Thyroid gland (tissue), 4 donors: ENCODE results near the gene PTPRN2. TPM values are rescaled to one million over a fixed set of nuclear protein-coding genes. Genes with fewer than 3 reads are reported as not detected.

Experiments
- DNase-seq, 2 donors: peaks; one replicate each; pipeline ENCODE4 v3.0.0-alpha.2; 2019
- H3K27ac ChIP-seq, 3 donors: fragments of 200-600 bp; sonication (generic); 1 replicate in 2 of 3; 2 replicates in 1 of 3; pipeline ENCODE4 v1.5.1; 2016 to 2019; ENCODE audit warnings: mild to moderate bottlenecking in 1 of 3, moderate library complexity in 1 of 3
- H3K27me3 ChIP-seq: fragments of 200-600 bp; sonication (generic); one replicate; pipeline ENCODE4 v1.5.1; 2019
- H3K36me3 ChIP-seq, 2 donors: fragments of 200-600 bp; sonication (generic); one replicate each; pipeline ENCODE4 v1.5.1; 2016 to 2019
- H3K4me1 ChIP-seq, 2 donors: fragments of 200-600 bp; sonication (generic); one replicate each; pipeline ENCODE4 v1.5.1; 2017 to 2019
- H3K4me3 ChIP-seq, 3 donors: fragments of 200-600 bp; sonication (generic); replicated peaks in 1 of 3; 1 replicate in 2 of 3; 2 replicates in 1 of 3; pipeline ENCODE4 v1.5.1; 2016; ENCODE audit warnings: mild to moderate bottlenecking in 1 of 3
- H3K9me3 ChIP-seq: fragments of 200-600 bp; sonication (generic); one replicate; pipeline ENCODE4 v1.5.1; 2017
- POLR2A ChIP-seq, 2 donors: fragments of 450-650 bp; IDR thresholded peaks; one replicate each; pipeline ENCODE4 v1.6.1; 2017; ENCODE audit warnings: antibody characterized with exemption in 2 of 2, mild to moderate bottlenecking in 2 of 2, moderate library complexity in 1 of 2
- WGBS, 2 donors: methylation state at CpG; one replicate each; pipeline ENCODE4 v1.1.5; 2017; 5-methylcytosine and 5-hydroxymethylcytosine counted together
- intact Hi-C: fragments of 100-400 bp; cut with DNase I; formaldehyde crosslinking; loops from one replicate; pipeline ENCODE4 v1.15.1; 2023
- total RNA-seq, 4 donors: library from RNA; depleted of rRNA; stranded (reverse); fragments of >200 nt; gene quantifications; one replicate each; pipeline ENCODE4 v1.2.3, GENCODE V29; 2016
- TF ChIP-seq, protein P1 (sequence below), 6 experiments: fragments of 200-600 bp in 3 of 6; fragments of 450-650 bp in 3 of 6; sonication (generic) in 3 of 6; IDR thresholded peaks; one replicate each; pipeline ENCODE4 v1.5.1; 2016 to 2019; ENCODE audit warnings: antibody characterized with exemption in 6 of 6, mild to moderate bottlenecking in 2 of 6, inconsistent platforms in 1 of 6, moderate library complexity in 1 of 6

Gene PTPRN2
- total RNA-seq, 4 donors from 2014 or later = 4.2 to 9.9 (median 7.7) TPM

DNA sequence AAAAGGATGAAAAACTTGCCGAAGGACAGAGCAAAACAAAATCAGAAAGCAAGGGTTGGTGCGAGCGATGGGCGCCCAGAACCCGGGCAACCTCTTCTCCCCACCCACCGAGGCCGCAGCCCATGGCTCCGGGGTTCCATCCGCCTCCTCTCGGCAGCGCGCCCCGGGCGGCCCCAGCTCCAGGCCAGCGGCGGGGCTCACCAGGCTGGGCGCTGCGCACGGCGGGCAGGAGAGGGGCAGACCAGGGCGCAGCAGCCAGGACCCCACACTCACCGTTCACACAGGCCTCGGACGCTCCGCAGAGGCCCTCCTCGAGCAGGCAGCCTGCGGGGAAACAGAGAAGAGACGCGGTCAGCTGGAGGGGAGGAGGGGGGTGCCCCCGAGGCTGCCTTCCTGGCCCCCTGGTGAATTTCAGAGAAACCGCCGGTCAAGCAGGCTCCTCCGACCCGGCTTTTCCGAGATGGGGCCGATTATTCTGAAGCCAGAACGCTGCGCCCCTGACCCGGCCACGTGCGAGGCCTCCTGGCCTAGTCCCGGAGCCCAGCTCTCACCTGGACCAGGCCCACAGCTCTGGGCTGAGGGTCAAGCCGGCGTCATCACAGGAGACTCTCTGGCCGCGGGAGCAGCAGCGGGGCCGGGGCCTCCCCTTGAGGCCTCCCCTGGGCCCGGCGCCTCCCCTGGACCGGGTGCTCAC is 98.0 kb downstream of the PTPRN2 start:
- TF ChIP-seq, protein P1, sequence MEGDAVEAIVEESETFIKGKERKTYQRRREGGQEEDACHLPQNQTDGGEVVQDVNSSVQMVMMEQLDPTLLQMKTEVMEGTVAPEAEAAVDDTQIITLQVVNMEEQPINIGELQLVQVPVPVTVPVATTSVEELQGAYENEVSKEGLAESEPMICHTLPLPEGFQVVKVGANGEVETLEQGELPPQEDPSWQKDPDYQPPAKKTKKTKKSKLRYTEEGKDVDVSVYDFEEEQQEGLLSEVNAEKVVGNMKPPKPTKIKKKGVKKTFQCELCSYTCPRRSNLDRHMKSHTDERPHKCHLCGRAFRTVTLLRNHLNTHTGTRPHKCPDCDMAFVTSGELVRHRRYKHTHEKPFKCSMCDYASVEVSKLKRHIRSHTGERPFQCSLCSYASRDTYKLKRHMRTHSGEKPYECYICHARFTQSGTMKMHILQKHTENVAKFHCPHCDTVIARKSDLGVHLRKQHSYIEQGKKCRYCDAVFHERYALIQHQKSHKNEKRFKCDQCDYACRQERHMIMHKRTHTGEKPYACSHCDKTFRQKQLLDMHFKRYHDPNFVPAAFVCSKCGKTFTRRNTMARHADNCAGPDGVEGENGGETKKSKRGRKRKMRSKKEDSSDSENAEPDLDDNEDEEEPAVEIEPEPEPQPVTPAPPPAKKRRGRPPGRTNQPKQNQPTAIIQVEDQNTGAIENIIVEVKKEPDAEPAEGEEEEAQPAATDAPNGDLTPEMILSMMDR (IDR thresholded peaks at IDR 0.05) = no peak
- TF ChIP-seq POLR2A (IDR thresholded peaks at IDR 0.05) = no peak
- Histone ChIP-seq H3K36me3 (no peaks in the 10 kb centered on the region), H3K4me1 (no peaks in the 10 kb centered on the region), H3K9me3 (no peaks in the 10 kb centered on the region), H3K27ac (no peak overlapping the region), H3K4me3 (no peak overlapping the region), H3K27me3 (no peaks in the 10 kb centered on the region)
- intact Hi-C loops = no loop called here
- DNase-seq = no peak
- 89 to 94% methylated on average over 31 to 37 of the region's 51 CpGs for WGBS, 2 donors

- intact Hi-C loops = no loop called here
- 89 to 90% methylated on average over 36 to 39 of the region's 42 CpGs for whole genome bisulfite sequencing, 2 donors
Measured at GRCh38 chr7:158488181-158488971, 99.2 kb downstream of the PTPRN2 start.

DNA sequence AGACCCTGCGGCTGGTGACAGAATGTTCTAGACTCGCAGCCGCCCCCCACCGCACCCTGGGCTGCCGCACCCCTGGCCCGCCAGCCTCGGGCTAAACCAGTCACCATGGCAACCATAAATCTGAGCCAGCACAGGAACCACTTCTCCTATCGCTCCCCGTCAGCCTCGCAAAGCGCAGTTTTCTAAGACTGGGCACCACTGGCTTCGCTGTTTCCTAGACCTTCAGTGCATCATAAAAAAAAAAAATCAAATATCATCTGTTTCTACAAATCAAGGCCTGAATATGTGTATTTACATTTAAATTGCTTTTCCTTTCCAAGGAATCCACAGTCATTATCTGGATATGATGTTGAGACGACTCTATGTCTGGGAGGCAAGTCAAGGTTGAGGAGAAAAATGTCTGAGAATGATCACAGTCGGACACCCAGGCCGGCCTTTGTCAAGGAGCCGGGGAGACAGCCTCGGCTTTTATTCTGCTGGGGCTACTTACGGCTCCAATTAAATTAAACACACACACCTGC is 99.9 kb downstream of the PTPRN2 start:
- intact Hi-C loops = no loop called here
- Histone ChIP-seq H3K4me3 (no peak overlapping the region), H3K9me3 (no peaks in the 10 kb centered on the region), H3K4me1 (no peaks in the 10 kb centered on the region), H3K27me3 (no peaks in the 10 kb centered on the region), H3K36me3 (no peaks in the 10 kb centered on the region), H3K27ac (no peak overlapping the region)
- no peak for DNase-seq
- 81% methylated on average over 18 of the region's 18 CpGs for WGBS, 2 donors
- no peak for TF ChIP-seq POLR2A (IDR thresholded peaks at IDR 0.05)
- TF ChIP-seq, protein P1 (IDR thresholded peaks at IDR 0.05) = no peak

More at GRCh38 chr7:158488181-158488971, 99.2 kb downstream of the PTPRN2 start:
- H3K4me1 ChIP-seq = no peaks in the 10 kb centered on the region
- DNase-seq = no peak
- H3K4me3 ChIP-seq = no peak overlapping the region
- no peaks in the 10 kb centered on the region for H3K27me3 ChIP-seq
- no peaks in the 10 kb centered on the region for H3K9me3 ChIP-seq
- H3K27ac ChIP-seq = no peak overlapping the region
- no peaks in the 10 kb centered on the region for H3K36me3 ChIP-seq
- TF ChIP-seq, protein P1 (IDR thresholded peaks at IDR 0.05) = no peak
- no peak for TF ChIP-seq POLR2A (IDR thresholded peaks at IDR 0.05)

DNA sequence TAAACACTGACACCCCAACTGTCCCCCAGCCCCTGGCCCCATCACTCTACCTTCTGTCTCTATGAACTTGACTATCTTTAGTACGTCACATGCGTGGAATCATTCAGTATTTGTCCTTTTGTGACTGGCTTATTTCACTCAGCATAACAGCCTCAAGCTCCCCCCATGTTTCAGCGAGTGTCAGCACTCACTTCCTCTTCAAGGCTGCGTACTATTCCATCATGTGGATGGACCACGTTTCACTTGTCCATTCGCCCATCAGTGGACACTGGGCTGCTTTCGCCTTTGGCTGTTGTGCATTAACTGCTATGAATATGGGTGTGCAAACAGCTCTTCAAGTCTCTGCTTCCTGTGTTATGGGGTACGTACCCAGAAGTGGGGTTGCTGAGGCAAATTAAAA is 100.7 kb downstream of the PTPRN2 start:
- 94 to 96% methylated on average over 8 of the region's 8 CpGs for WGBS, 2 donors
- TF ChIP-seq, protein P1 (IDR thresholded peaks at IDR 0.05) = no peak
- no peak for TF ChIP-seq POLR2A (IDR thresholded peaks at IDR 0.05)
- intact Hi-C loops = no loop called here

More for the DNA sequence above, 100.7 kb downstream of the PTPRN2 start:
- H3K9me3 ChIP-seq = no peaks in the 10 kb centered on the region
- H3K27me3 ChIP-seq = no peaks in the 10 kb centered on the region
- no peak overlapping the region for H3K27ac ChIP-seq
- DNase-seq = no peak
- H3K36me3 ChIP-seq = no peaks in the 10 kb centered on the region
- H3K4me3 ChIP-seq = no peak overlapping the region
- H3K4me1 ChIP-seq = no peaks in the 10 kb centered on the region
